ENCODE results near the gene MYL5. TPM values are rescaled to one million over a fixed set of nuclear protein-coding genes. Genes with fewer than 3 reads are reported as not detected.

Gene MYL5
- total and polyA plus RNA-seq, 11 donors = 1.4 to 12.9 (median 4.4) TPM

- no peak for TF ChIP-seq CTCF (IDR thresholded peaks at IDR 0.05)
- no peak for TF ChIP-seq POLR2A (IDR thresholded peaks at IDR 0.05)
- no peaks in the 10 kb centered on the region for H3K9me3 ChIP-seq
- WGBS, 4 donors = 57 to 64% (median 63%) methylated on average over 7 of the region's 7 CpGs
- H3K4me3 ChIP-seq = no peak overlapping the region
- peak in 1 of 5 donors; percentile 12 for DNase-seq
- no peak for ATAC-seq
- intact Hi-C loops (cut with DNase I) = no loop called here
- H3K4me1 ChIP-seq = peaks cover 4 to 22% (median 7%) of the 10 kb centered on the region in 12 donors
- H3K27ac ChIP-seq = no peak overlapping the region
- H3K27me3 ChIP-seq = no peaks in the 10 kb centered on the region
- no peaks in the 10 kb centered on the region for H3K36me3 ChIP-seq
These were observed 28.3 kb downstream of the MYL5 start for GRCh38 chr4:702618-703048.

- TF ChIP-seq CTCF (IDR thresholded peaks at IDR 0.05) = no peak
- no peak for TF ChIP-seq POLR2A (IDR thresholded peaks at IDR 0.05)
- intact Hi-C loops (cut with DNase I) = no loop called here
- Histone ChIP-seq H3K36me3 (no peaks in the 10 kb centered on the region), H3K4me1 (peaks cover 5 to 30% (median 15%) of the 10 kb centered on the region in 12 donors), H3K9me3 (no peaks in the 10 kb centered on the region), H3K27me3 (no peaks in the 10 kb centered on the region), H3K4me3 (no peak overlapping the region), H3K27ac (no peak overlapping the region)
- no peak for ATAC-seq
- 78 to 90% (median 85%) methylated on average over 6 to 10 of the region's 10 CpGs for WGBS, 4 donors
- DNase-seq = peak in 1 of 5 donors; percentile 18
These were observed 29.2 kb downstream of the MYL5 start for GRCh38 chr4:703336-704197.

GRCh38 chr4:704198-704891, 30.0 kb downstream of the MYL5 start:
- Histone ChIP-seq H3K27ac (no peak overlapping the region), H3K4me1 (peaks cover 5 to 30% (median 17%) of the 10 kb centered on the region in 12 donors), H3K9me3 (no peaks in the 10 kb centered on the region), H3K4me3 (no peak overlapping the region), H3K27me3 (no peaks in the 10 kb centered on the region), H3K36me3 (no peaks in the 10 kb centered on the region)
- 92 to 95% (median 94%) methylated on average over 46 of the region's 46 CpGs for WGBS, 4 donors
- DNase-seq = peak in 1 of 5 donors; percentile 33
- TF ChIP-seq POLR2A (IDR thresholded peaks at IDR 0.05) (no peak), CTCF (IDR thresholded peaks at IDR 0.05) (no peak)
- intact Hi-C loops (cut with DNase I) = no loop called here
- ATAC-seq = no peak

GRCh38 chr4:704971-705277, 30.6 kb downstream of the MYL5 start:
- intact Hi-C loops (cut with DNase I) = loop anchor here in 1 of 10 donors (1.0 kb wide), 1 partner anchor 31 kb away; the partner anchor contains the start of genes ATP5ME and MYL5
- ATAC-seq = no peak
- Histone ChIP-seq H3K4me1 (peaks cover 5 to 36% (median 19%) of the 10 kb centered on the region in 12 donors), H3K27ac (peak overlapping the region in 1 of 12 donors; percentile 87), H3K4me3 (peak overlapping the region in 11 of 12 donors; percentile 66 to 99 (median 86)), H3K9me3 (no peaks in the 10 kb centered on the region), H3K36me3 (no peaks in the 10 kb centered on the region), H3K27me3 (no peaks in the 10 kb centered on the region)
- WGBS, 4 donors = 89 to 100% (median 95%) methylated on average over 1 of the region's 1 CpG
- DNase-seq = no peak
- TF ChIP-seq CTCF (IDR thresholded peaks at IDR 0.05) (no peak), POLR2A (IDR thresholded peaks at IDR 0.05) (no peak)
